GM18868 (cell line): ENCODE measurements around the gene DHRS1.

Source experiments
- ATAC-seq: cut with Tn5 transposase; IDR thresholded peaks from one replicate; pipeline ENCODE4 v1.9.1; 2021; ENCODE audit warnings: mild to moderate bottlenecking, moderate library complexity; ENCODE audit not compliant: unreplicated experiment

Gene DHRS1

GRCh38 chr14:24267516-24267915, 32.1 kb downstream of the DHRS1 start:
- no peak for ATAC-seq

DNA sequence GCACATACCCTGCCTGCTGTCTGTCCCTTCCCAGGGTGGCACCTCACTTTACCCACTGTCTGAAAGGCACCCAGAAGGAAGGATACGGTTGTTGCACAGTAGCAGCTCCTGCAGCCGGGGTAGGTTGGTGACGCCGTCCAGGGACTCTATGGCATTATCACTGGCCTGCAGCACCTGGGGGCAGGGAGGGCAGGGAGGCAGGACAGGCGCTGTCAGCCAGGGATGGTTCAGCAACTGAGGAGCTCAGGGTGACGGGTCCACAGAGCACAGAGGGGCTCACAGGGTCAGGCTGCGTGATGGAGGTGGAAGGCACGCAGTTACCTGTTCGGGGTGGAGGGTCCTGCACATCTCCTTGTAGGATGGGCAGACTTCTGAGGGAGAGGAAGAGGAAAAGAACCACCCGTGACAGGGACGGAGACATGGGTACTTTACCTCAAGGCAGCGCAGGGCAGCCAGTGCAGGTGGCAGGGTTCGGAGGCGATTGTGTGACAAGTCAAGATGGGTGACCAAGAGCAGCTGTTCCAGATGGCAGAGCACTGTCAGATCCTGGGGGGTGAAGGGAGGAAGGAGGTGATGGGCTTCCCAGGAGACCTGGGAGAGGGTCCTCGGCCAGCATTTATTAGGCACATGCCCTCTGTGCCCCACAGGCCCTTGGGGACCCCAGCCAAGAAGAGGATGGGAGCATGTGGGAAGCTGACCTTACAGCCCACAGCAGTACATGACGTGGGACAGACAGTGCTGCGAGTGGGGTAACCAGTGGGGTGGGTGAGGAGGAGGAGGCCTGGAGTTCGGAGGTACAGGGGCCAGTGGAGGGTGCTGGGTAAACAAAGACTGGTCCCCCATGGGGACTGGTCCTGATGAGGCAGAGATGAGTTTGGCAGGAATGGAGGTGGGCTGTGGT, 33.0 kb downstream of the DHRS1 start:
- no peak for ATAC-seq

DNA sequence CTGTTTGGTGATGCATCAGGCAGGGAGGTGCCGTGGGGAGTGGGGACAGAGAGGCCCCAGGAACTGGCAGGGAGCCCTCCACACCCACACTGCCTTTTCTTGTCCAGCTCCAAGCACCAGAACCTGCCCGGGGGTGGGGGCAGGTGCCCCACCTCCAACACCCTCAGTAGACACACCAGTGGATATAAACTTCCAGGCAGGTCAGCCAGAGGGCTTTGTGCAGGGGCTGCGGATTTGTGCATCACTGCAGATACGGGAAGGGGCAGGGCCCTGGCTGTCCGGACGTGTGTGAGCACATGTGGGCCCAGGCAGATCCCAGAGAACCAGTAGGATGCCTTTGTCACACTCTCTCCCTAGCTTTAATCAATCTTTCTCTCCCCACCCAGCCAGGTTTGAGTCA, 35.3 kb downstream of the DHRS1 start:
- ATAC-seq, result no peak

DNA sequence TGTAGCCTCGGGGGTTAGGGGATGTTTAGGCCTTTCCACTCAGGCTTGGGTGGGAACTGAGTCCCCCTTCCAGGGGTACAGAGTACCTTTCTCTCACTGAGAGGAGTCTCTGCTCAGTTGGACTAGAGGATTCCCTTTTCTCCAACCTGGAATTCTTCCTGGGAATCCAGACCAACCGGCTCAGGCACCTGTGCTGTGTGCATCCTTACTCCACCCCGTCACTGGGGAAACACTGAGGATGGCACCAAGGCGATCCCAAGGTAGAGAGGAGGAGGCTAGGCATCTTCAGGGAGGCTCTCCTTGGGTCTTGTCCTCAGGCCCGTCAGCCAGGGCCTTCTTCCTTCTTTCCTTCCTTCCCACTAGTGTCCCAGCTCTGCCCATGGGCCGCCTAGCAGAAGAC, 35.7 kb downstream of the DHRS1 start:
- no peak for ATAC-seq

- ATAC-seq, result no peak
Measured at GRCh38 chr14:24262821-24263733, 36.5 kb downstream of the DHRS1 start, which contains the start of gene TGM1. TSS of gene TGM1 (minus strand) at chr14:24263177. CDS start at chr14:24262352, 825 bp downstream.

- ATAC-seq, result no peak
Measured at GRCh38 chr14:24261969-24262327, 37.6 kb downstream of the DHRS1 start.

DNA sequence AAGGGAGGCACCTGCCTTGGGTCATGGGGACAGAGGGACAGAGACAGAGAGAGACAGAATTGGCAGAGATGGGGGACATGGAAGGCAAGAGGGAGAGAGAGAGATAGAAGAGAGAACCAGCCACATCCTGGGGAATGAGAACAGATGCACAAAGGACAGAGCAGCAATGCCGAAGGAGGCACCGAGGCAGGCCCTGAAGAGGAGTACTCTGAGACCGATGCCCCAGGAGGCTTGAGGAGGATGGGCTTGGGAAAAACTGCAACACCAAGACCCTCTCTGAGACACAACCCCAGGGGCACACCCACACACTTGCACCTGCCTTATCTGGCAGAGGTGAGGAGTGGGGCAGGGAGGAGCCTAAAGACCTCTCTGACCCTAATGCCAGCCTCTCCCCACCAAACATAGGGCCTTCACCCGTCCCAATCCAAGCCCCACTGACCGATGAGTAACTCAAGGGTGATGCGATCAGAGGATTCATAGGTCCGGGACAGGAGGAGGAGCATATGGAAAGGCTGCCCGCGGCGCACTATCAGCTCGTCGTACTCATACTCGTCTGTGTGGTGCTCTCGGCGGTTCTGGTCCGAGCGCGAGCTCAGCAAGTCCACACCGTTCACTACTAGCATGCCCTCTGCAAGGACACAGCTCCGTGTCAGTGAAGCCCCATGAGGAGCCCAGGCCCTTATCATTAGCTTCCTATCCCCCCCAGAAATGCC, 38.2 kb downstream of the DHRS1 start:
- ATAC-seq, result no peak

GRCh38 chr14:24260780-24261157, 38.8 kb downstream of the DHRS1 start:
- no peak for ATAC-seq

DNA sequence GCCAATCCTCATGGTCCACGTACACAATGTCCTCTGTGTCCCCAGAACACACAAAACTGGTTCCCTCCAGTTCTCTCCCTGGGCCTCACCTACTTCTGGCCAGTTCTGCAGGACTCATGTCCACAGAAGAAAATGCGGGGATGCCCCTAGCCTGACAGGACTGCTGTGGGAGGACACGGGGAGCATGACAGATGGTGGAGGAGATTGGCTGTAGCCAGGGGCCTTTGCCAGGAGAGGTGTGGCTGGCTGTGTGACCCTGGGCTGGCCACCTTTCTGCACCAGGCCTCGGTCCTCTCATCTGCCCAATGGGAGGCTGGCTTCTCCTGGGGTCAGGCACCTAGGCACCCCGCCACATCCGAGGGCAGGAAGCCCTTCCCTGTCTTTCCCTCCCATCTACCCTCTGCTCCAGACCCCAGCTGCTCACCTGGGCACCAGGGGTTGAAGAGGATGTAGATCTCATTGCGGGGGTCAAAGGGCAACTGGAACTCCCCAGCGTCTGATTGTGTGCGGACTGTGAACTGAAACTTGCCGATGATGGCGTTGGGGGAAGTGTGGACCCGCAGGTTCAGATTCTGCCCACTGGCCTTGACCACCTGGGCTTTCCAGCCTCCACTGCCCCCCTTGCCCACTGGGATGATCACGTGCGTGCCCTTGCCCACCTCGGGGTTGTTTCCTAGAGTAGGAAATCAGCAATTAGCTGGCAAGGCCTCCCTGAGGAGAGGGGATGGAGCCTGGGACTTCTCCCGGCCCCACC, 39.4 kb downstream of the DHRS1 start:
- no peak for ATAC-seq

GRCh38 chr14:24259282-24260025, 40.1 kb downstream of the DHRS1 start:
- no peak for ATAC-seq

DNA sequence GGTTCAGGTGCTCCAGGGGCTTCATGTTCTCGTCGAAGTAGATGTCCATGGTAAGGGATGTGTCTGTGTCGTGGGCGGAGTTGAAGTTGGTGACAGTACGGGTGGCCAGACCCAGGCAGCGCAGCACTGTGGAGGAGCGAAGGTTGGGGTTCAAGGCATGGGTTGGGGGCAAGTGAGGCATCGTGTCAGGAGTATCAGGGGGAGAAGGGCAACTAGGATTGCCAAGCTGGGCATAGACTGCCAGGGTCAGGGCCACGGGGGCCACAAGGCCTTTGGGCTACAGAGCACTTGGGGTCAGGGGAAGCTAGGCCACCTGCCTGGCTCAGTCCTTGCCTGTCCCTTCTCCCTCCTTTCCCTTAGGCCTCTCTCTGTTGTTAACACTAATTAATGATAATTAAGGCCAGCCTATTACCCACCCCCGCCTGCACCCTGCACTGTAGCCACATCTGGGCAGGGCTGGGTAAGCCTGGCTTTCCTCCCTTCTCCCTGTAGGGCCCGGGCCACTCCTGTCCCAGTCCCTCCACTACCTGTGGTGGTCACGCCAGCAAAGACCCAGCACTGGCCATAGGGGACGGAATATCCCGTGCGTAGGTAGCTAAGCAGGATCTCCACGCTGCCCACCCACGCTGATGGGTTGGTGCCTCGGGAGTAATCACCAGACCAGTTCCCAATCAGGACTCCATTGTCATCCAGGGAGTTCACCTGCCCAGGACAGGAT, 40.9 kb downstream of the DHRS1 start:
- ATAC-seq, result no peak

DNA sequence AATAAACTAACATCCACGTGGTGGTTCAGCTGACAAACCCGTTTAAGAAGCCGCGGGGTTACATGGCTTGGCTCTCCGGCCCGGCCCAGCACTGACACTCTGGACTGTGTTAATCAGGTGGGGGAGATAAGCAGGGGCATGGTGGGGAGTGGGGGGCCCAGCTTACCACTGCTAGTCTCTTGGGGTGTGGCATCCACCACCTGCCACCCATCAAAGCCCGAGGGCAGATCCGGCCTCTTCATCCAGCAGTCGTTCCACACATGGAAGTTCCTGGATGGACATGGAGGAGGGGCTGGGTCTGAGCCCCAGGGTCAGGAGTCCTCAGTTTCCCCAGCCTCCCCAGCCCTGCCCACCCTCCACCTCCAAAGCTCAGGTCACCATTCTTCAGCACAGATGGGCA, 41.5 kb downstream of the DHRS1 start:
- ATAC-seq, result no peak

DNA sequence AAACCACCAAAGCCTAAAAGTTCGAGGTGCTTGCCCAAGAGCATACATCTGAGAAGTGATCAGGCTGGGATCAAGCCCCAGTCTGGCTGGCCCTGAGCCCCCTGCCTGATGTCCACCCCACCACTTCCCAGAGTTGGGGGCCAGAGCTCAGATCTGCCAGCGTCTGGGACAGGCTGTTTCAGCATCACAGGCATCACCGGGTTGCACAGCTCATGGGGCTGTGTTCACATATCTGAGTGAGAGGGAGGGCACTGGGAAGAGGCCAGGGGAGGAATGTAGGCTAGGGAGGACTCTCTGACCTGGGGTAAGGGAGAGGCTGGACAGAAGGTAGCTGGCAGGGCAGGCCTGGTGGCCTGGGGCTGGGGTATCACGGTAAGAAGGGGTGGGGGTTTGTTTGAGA, 42.6 kb downstream of the DHRS1 start:
- no peak for ATAC-seq

- ATAC-seq, result no peak
Measured at GRCh38 chr14:24255931-24256711, 43.5 kb downstream of the DHRS1 start.

DNA sequence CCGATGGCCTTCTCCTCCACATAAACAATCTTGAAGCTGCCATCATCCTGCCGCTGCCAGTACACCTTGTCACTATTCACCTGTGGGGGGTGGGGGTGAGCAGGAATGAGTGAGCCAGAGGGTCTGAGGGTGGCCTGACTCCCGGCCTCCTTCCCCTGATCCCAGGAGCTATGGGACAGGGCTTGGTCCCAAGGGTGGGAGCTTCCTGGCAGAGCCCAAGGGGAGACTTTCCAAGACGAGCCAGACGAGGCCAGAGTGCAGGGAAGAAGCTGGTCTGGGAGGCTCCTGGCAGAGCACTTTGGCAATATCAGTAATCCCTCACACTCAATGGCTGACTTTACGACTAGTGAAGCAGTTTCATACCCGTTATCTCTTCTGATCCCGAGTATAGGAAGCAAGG, 44.1 kb downstream of the DHRS1 start:
- no peak for ATAC-seq

DNA sequence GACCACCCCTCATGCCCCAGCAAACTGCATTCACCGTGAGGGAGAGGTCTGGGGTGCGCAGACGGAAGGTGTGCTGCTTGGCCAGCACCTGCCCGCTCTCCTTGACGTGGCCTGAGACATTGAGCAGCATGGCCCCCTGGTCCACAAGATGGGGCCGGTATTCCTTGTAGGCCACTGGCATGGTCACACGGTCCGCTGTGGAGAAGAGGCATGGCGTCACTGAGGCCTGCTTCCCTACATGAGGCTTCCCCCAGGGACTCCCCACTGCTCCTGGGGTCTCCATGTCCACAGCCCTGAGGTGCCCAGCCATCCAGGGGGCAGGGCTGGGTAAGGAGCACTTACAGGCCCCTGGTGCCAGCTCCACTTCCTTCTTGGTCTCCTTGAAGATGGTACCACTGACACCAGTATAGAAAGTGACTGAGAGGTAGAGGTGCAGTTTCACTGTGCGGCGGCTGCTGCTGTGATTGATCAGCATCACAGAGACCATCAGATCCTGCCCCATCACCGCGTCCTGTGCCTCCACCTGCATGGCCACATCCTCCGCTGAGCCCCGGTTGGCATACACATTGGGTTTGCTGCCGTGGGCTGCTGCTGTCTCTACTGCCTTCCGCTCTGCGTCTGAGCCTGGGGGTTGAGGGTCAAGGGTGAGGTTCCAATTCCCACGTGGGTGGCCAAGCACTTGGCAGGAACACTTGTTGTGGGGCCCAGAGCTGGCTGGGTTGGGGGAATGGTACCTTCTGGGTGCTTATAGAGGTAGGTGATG, 44.8 kb downstream of the DHRS1 start:
- ATAC-seq, result no peak

DNA sequence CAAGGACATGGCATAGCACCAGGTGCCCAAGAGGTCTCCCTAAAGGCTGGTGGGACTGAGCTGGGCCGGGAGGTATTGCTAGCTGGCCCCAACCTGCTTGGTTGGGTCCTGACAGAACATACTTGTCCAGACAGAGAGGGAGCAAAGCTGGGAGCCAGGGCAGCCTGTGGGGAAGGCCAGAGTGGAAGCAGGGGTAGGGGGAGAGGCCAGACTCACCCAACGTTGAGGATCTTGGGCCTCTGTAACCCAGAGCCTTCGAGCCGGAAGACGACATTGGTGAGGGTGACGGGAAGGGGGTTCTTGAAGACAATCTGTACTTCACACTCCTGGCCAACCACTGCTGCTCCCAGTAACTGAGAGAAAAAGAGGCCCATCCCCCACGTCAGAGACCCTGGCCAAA, 45.6 kb downstream of the DHRS1 start:
- ATAC-seq, result no peak
